GM18508 (cell line): ENCODE results near the gene FCHSD2.

Experiments
- ATAC-seq: cut with Tn5 transposase; IDR thresholded peaks from one replicate; pipeline ENCODE4 v1.9.1; 2021; ENCODE audit warnings: moderate number of reproducible peaks; ENCODE audit not compliant: insufficient read depth, unreplicated experiment

The FCHSD2 gene

GRCh38 chr11:73142128-73142377 is at the start of gene FCHSD2:
Gene FCHSD2 (minus strand): TSS chr11:73142318. CDS start chr11:73141877, 441 bp downstream.
- ATAC-seq, result no peak

- ATAC-seq, result no peak
Observed at GRCh38 chr11:73191151-73191550, 49.0 kb upstream of the FCHSD2 start.

- ATAC-seq, result no peak
Observed at GRCh38 chr11:73190557-73190885, 48.4 kb upstream of the FCHSD2 start.

GRCh38 chr11:73189723-73190556 is 47.8 kb upstream of the FCHSD2 start:
- no peak for ATAC-seq

- ATAC-seq, result no peak
Observed at GRCh38 chr11:73189315-73189714, 47.2 kb upstream of the FCHSD2 start.

GRCh38 chr11:73188301-73188700 is 46.2 kb upstream of the FCHSD2 start:
- no peak for ATAC-seq

GRCh38 chr11:73187854-73188253 is 45.7 kb upstream of the FCHSD2 start:
- ATAC-seq, result no peak

GRCh38 chr11:73186886-73187285 is 44.8 kb upstream of the FCHSD2 start:
- no peak for ATAC-seq

GRCh38 chr11:73186294-73186850 is 44.3 kb upstream of the FCHSD2 start:
- no peak for ATAC-seq

GRCh38 chr11:73185680-73186293 is 43.7 kb upstream of the FCHSD2 start:
- no peak for ATAC-seq

- no peak for ATAC-seq
Observed at GRCh38 chr11:73184953-73185671, 43.0 kb upstream of the FCHSD2 start.

- no peak for ATAC-seq
Observed at GRCh38 chr11:73182824-73183321, 40.8 kb upstream of the FCHSD2 start.

- no peak for ATAC-seq
Observed at GRCh38 chr11:73178681-73179080, 36.6 kb upstream of the FCHSD2 start.

- no peak for ATAC-seq
Observed at GRCh38 chr11:73177778-73178539, 35.8 kb upstream of the FCHSD2 start.

- no peak for ATAC-seq
Observed at GRCh38 chr11:73177380-73177777, 35.3 kb upstream of the FCHSD2 start.

- ATAC-seq, result no peak
Observed at GRCh38 chr11:73176874-73177155, 34.7 kb upstream of the FCHSD2 start.

GRCh38 chr11:73176145-73176873 is 34.2 kb upstream of the FCHSD2 start:
- no peak for ATAC-seq

GRCh38 chr11:73175551-73176144 is 33.5 kb upstream of the FCHSD2 start:
- ATAC-seq, result no peak

GRCh38 chr11:73174495-73174791 is 32.3 kb upstream of the FCHSD2 start:
- no peak for ATAC-seq
